Breast epithelium (tissue), 3 donors: ENCODE measurements around the gene ALOX15.

ENCODE experiments used
- CTCF ChIP-seq, 3 donors: fragments of 450-650 bp; IDR thresholded peaks; one replicate each; pipeline ENCODE4 v1.5.1; 2016 to 2017; ENCODE audit warnings: antibody characterized with exemption in 3 of 3, mild to moderate bottlenecking in 3 of 3, moderate library complexity in 3 of 3
- POLR2A ChIP-seq: fragments of 450-650 bp; IDR thresholded peaks from one replicate; pipeline ENCODE4 v1.6.1; 2016; ENCODE audit warnings: antibody characterized with exemption, mild to moderate bottlenecking, moderate library complexity

DNA sequence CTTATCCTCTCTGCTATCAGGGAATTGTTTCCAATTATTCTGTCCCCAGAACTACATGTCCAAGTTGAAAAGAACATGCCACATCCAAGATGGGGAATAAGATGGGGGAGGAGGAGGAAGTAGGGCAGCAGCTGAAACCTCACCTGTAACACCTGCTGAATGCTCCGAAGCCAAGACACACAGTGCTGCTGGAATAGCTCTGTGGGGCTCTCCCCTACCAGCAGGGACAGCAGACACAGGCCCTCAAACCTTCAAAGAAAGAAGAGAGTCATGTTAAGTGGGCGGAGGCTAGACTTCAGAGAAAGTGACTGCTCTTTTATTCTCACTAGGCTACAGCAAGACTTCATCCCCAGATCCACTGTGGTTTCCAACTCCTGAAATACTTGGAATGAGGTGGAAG is 49.3 kb upstream of the ALOX15 start:
- TF ChIP-seq CTCF (IDR thresholded peaks at IDR 0.05), result no peak
- no peak for TF ChIP-seq POLR2A
